Endothelial cell of umbilical vein (primary cell): Measurements from ENCODE around the gene FA2H. TPM values are rescaled to one million over a fixed set of nuclear protein-coding genes. Genes with fewer than 3 reads are reported as not detected.

ENCODE experiments used
- BruUV-seq: library from RNA; stranded (reverse); fragments of 400-500 nt; replicated peaks from 2 replicates; lab custom pipeline; 2021; lab: Mats Ljungman, UMichigan
- CTCF ChIA-PET: fragments of 300-600, 350-600 bp; sonication (Branson Sonifier 250); formaldehyde crosslinking; loops from one replicate; lab custom pipeline; 2021; ENCODE audit warnings: antibody characterized with exemption, inconsistent platforms; lab: Charles Lee
- POLR2A ChIA-PET: fragments of 300-600, 350-600 bp; sonication (Branson Sonifier 250); formaldehyde crosslinking; loops from one replicate; lab custom pipeline; 2021; ENCODE audit warnings: antibody characterized with exemption, inconsistent platforms; lab: Charles Lee
- DNase-seq: peaks from one replicate; pipeline ENCODE4 v3.0.0-alpha.2; 2011; ENCODE audit warnings: low read depth, low spot score
- FAIRE-seq: peaks from 2 replicates; lab custom pipeline; 2011; peaks lifted over from hg19 to GRCh38; lab: Jason Lieb, UNC
- H2AFZ ChIP-seq: 2 replicates; pipeline ENCODE4 v1.6.0; 2012; ENCODE audit warnings: low read depth, low read length, control low read depth, inconsistent platforms
- H3K27ac ChIP-seq: 2 replicates; pipeline ENCODE4 v1.5.1; 2011; ENCODE audit warnings: low read depth, mild to moderate bottlenecking, control low read depth, low read length, moderate library complexity; ENCODE audit not compliant: insufficient read depth
- H3K27me3 ChIP-seq, 2 experiments: 2 replicates each; pipeline versions ENCODE4 v1.6.0 to v1.6.1; 2011; ENCODE audit warnings: low read length in 2 of 2, mixed read lengths in 1 of 2; ENCODE audit not compliant: control insufficient read depth in 2 of 2, insufficient read depth in 2 of 2
- H3K36me3 ChIP-seq, 2 experiments: 2 replicates in 1 of 2; 3 replicates in 1 of 2; pipeline ENCODE4 v1.5.1; 2011; ENCODE audit warnings: low read length in 2 of 2, mild to moderate bottlenecking in 1 of 2, moderate library complexity in 1 of 2; ENCODE audit not compliant: control insufficient read depth in 2 of 2, insufficient read depth in 2 of 2; ENCODE audit errors: extremely low read depth in 1 of 2
- H3K4me1 ChIP-seq: 3 replicates; pipeline ENCODE4 v1.5.1; 2011; ENCODE audit warnings: mild to moderate bottlenecking, low read length; ENCODE audit not compliant: control insufficient read depth, insufficient read depth; ENCODE audit errors: extremely low read depth
- H3K4me2 ChIP-seq: 2 replicates; pipeline ENCODE4 v1.6.1; 2011; ENCODE audit warnings: low read length, control low read depth, mixed read lengths; ENCODE audit not compliant: insufficient read depth
- H3K4me3 ChIP-seq, 3 experiments: fragments of 200-600 bp in 1 of 3; sonication (generic), shearing (Covaris generic) in 1 of 3; replicated peaks in 1 of 3; 2 replicates each; pipeline ENCODE4 v1.5.1; 2011 to 2016; ENCODE audit warnings: control low read depth in 3 of 3, low read length in 3 of 3, mild to moderate bottlenecking in 2 of 3, inconsistent platforms in 1 of 3, low read depth in 1 of 3, moderate library complexity in 1 of 3; ENCODE audit not compliant: insufficient read depth in 1 of 3
- H3K79me2 ChIP-seq: 2 replicates; pipeline ENCODE4 v1.6.0; 2012; ENCODE audit warnings: low read length, inconsistent platforms; ENCODE audit not compliant: control insufficient read depth, insufficient read depth
- H3K9ac ChIP-seq: replicated peaks from 2 replicates; pipeline ENCODE3; 2011; ENCODE audit warnings: low read length, control low read depth; ENCODE audit not compliant: insufficient read depth; ENCODE audit errors: extremely low read depth
- H3K9me1 ChIP-seq: replicated peaks from 3 replicates; pipeline ENCODE4 v1.6.0; 2011; ENCODE audit warnings: mild to moderate bottlenecking, low read length; ENCODE audit not compliant: control insufficient read depth, insufficient read depth; ENCODE audit errors: extremely low read depth
- H3K9me3 ChIP-seq: replicated peaks from 2 replicates; pipeline ENCODE4 v1.5.1; 2012; ENCODE audit warnings: low read length, inconsistent platforms; ENCODE audit not compliant: control insufficient read depth, insufficient read depth
- H4K20me1 ChIP-seq: replicated peaks from 2 replicates; pipeline ENCODE3; 2011; ENCODE audit warnings: mild to moderate bottlenecking, low read length; ENCODE audit not compliant: control insufficient read depth, insufficient read depth; ENCODE audit errors: extremely low read depth
- CTCF ChIP-seq, 2 donors: IDR thresholded peaks; 1 replicate in 1 of 2; 2 replicates in 1 of 2; pipeline ENCODE4 v1.5.1; 2011; ENCODE audit warnings: low read length in 2 of 2, mild to moderate bottlenecking in 2 of 2, moderate library complexity in 2 of 2, control low read depth in 1 of 2, inconsistent platforms in 1 of 2, low read depth in 1 of 2; ENCODE audit not compliant: insufficient read depth in 1 of 2; ENCODE audit errors: extremely low read depth in 1 of 2
- EZH2 ChIP-seq: IDR thresholded peaks from 2 replicates; pipeline ENCODE4 v1.6.1; 2012; ENCODE audit warnings: borderline replicate concordance, low read depth, mild to moderate bottlenecking, moderate library complexity, low read length, inconsistent platforms; ENCODE audit not compliant: severe bottlenecking
- GATA2 ChIP-seq: IDR thresholded peaks from 2 replicates; pipeline ENCODE4 v1.7.0; 2011; ENCODE audit warnings: low read depth, mild to moderate bottlenecking, moderate library complexity, mixed read lengths, low read length; ENCODE audit not compliant: insufficient read length, insufficient read depth
- JUN ChIP-seq: IDR thresholded peaks from 2 replicates; pipeline ENCODE4 v1.6.1; 2011; ENCODE audit warnings: borderline replicate concordance, low read depth; ENCODE audit not compliant: insufficient read length, insufficient read depth
- MAX ChIP-seq: IDR thresholded peaks from 2 replicates; pipeline ENCODE4 v1.6.1; 2011; ENCODE audit not compliant: insufficient read depth, insufficient read length
- MYC ChIP-seq: IDR thresholded peaks from one replicate; pipeline ENCODE4 v1.6.1; 2011; ENCODE audit warnings: mild to moderate bottlenecking, low read depth, low read length
- POLR2A ChIP-seq: IDR thresholded peaks from 2 replicates; pipeline ENCODE4 v1.6.1; 2012; ENCODE audit warnings: low read depth, mild to moderate bottlenecking, control low read depth, low read length
- POLR2AphosphoS5 ChIP-seq: IDR thresholded peaks from 2 replicates; pipeline ENCODE4 v1.6.1; 2012; ENCODE audit warnings: low read depth, mild to moderate bottlenecking, control low read depth, low read length, moderate library complexity; ENCODE audit not compliant: insufficient read depth
- dilution Hi-C: fragments of 300-500 bp; cut with MboI; formaldehyde crosslinking; loops from one replicate; pipeline ENCODE4 v1.15.0; 2019; ENCODE audit warnings: low sequenced_read_pairs; ENCODE audit not compliant: extremely low pct_ligation_motif_present
- intact Hi-C: fragments of 100-400 bp; cut with micrococcal nuclease; formaldehyde crosslinking; loops from one replicate; pipeline ENCODE4 v1.10.0; 2022
- polyA plus RNA-seq, 4 experiments: library from polyadenylated mRNA; depleted of rRNA in 3 of 4; stranded (reverse) in 3 of 4; unstranded in 1 of 4; fragments of >200 nt; gene quantifications; 2 replicates each; pipeline versions ENCODE4 v1.2.1 to v1.2.3, GENCODE V29; 2011 to 2012; ENCODE audit warnings: missing spikeins in 1 of 4
- total RNA-seq: library from RNA; stranded (reverse); gene quantifications from 2 replicates; pipeline ENCODE4 v1.2.3, GENCODE V29; 2021

FA2H gene
- total and polyA plus RNA-seq, 2 donors (not counting 3 experiments of a cell fraction or from before 2014, with no cell fraction given): not detected

- no peak for FAIRE-seq
- Histone ChIP-seq H3K79me2 (no peaks in the 10 kb centered on the region), H3K9me1 (no peaks in the 10 kb centered on the region), H3K4me1 (no peaks in the 10 kb centered on the region), H2AFZ (no peak overlapping the region), H3K27me3 (no peaks in the 10 kb centered on the region), H3K4me2 (no peak overlapping the region), H3K27ac (no peak overlapping the region), H3K9ac (no peak overlapping the region), H3K4me3 (no peak overlapping the region), H3K9me3 (no peaks in the 10 kb centered on the region), H3K36me3 (peaks cover 4 to 8% of the 10 kb centered on the region in 2 experiments), H4K20me1 (no peaks in the 10 kb centered on the region)
- TF ChIP-seq POLR2AphosphoS5 (no peak), MYC (no peak), JUN (no peak), CTCF (IDR thresholded peaks at IDR 0.05; ENCODE audit: extremely low read depth in 1 of 2, insufficient read depth in 1 of 2, low read depth in 1 of 2, low read length in 2 of 2) (no peak), MAX (no peak), EZH2 (no peak), POLR2A (no peak), GATA2 (no peak)
- DNase-seq: no peak
- POLR2A ChIA-PET: no interaction called here
- BruUV-seq: no TSS peak
- CTCF ChIA-PET: interaction anchor here (1.5 kb wide), 1 partner anchor 11 kb away, joined by 4 read pairs; no protein-coding TSS in a partner anchor
- dilution Hi-C loops: no loop called here
- intact Hi-C loops: no loop called here
These were observed 96.8 kb downstream of the FA2H start for GRCh38 chr16:74677868-74678267.
